Osteoblast (primary cell): ENCODE results near the gene IGF1R. TPM values are rescaled to one million over a fixed set of nuclear protein-coding genes. Genes with fewer than 3 reads are reported as not detected.

ENCODE experiments used
- DNase-seq: peaks from one replicate; pipeline ENCODE4 v3.0.0; 2011; ENCODE audit warnings: low spot score, mixed read lengths; ENCODE audit not compliant: insufficient read length; ENCODE audit errors: missing footprints
- H2AFZ ChIP-seq: 2 replicates; pipeline ENCODE4 v1.6.0; 2011; ENCODE audit warnings: mild to moderate bottlenecking, low read length
- H3K27ac ChIP-seq: 2 replicates; pipeline ENCODE4 v1.5.1; 2011; ENCODE audit warnings: mild to moderate bottlenecking, low read depth, low read length, moderate library complexity
- H3K27me3 ChIP-seq: 2 replicates; pipeline ENCODE4 v1.6.0; 2012; ENCODE audit warnings: mild to moderate bottlenecking, control low read depth, inconsistent platforms, low read length, moderate library complexity; ENCODE audit not compliant: insufficient read depth
- H3K36me3 ChIP-seq: 2 replicates; pipeline ENCODE4 v1.5.1; 2011; ENCODE audit warnings: mild to moderate bottlenecking, low read length, control low read depth, moderate library complexity; ENCODE audit not compliant: insufficient read depth
- H3K4me1 ChIP-seq: 2 replicates; pipeline ENCODE4 v1.5.1; 2011; ENCODE audit warnings: mild to moderate bottlenecking, low read length, control low read depth, moderate library complexity; ENCODE audit not compliant: insufficient read depth
- H3K4me2 ChIP-seq: 2 replicates; pipeline ENCODE4 v1.6.0; 2011; ENCODE audit warnings: mild to moderate bottlenecking, low read length; ENCODE audit not compliant: insufficient read depth
- H3K4me3 ChIP-seq: fragments of 200-600 bp; sonication (generic); 3 replicates; pipeline ENCODE4 v1.5.1; 2012; ENCODE audit warnings: mild to moderate bottlenecking, low read length, inconsistent platforms; ENCODE audit not compliant: insufficient read depth
- H3K79me2 ChIP-seq: 2 replicates; pipeline ENCODE4 v1.6.0; 2012; ENCODE audit warnings: mild to moderate bottlenecking, low read length, control low read depth, inconsistent platforms; ENCODE audit not compliant: insufficient read depth
- H3K9me3 ChIP-seq: 2 replicates; pipeline ENCODE4 v1.5.1; 2011; ENCODE audit warnings: low read depth, low read length, control low read depth
- H4K20me1 ChIP-seq: 2 replicates; pipeline ENCODE4 v1.6.0; 2012; ENCODE audit warnings: mild to moderate bottlenecking, low read length, control low read depth; ENCODE audit not compliant: insufficient read depth
- total RNA-seq: library from RNA; depleted of rRNA; stranded (reverse); fragments of >200 nt; gene quantifications from 2 replicates; pipeline ENCODE4 v1.2.3, GENCODE V29; 2012
- TF ChIP-seq, protein P1 (sequence below): IDR thresholded peaks from 2 replicates; pipeline ENCODE4 v1.5.1; 2011; ENCODE audit warnings: mild to moderate bottlenecking, low read depth, low read length, moderate library complexity; ENCODE audit errors: extremely low read depth

IGF1R gene
- total RNA-seq, 1 donor: 18.8 TPM

DNA sequence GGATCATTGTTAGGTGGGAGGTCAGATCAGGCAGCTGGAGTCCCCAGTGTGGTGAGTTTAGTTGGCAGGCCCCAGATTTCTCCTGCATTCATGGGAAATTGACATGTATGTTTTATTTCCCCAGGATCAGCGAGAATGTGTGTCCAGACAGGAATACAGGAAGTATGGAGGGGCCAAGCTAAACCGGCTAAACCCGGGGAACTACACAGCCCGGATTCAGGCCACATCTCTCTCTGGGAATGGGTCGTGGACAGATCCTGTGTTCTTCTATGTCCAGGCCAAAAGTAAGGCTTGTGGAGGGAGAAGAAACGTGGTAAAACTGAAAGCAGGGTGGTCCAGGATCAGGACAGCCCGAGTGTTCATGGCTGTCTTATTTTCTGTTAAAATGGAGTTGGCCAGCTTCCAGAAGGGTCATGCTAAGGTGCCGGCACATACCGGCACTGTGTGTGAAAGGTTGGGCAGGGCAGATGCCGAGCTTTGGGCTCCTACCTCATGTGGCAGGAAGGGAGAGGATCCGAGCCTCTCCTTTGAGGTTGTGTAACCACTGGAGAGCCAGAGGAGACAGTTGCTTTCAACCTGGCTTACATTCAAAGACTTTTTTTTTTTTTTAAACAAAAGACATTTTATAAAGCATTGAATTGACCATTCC is 276.2 kb downstream of the IGF1R start:
- TF ChIP-seq, protein P1, sequence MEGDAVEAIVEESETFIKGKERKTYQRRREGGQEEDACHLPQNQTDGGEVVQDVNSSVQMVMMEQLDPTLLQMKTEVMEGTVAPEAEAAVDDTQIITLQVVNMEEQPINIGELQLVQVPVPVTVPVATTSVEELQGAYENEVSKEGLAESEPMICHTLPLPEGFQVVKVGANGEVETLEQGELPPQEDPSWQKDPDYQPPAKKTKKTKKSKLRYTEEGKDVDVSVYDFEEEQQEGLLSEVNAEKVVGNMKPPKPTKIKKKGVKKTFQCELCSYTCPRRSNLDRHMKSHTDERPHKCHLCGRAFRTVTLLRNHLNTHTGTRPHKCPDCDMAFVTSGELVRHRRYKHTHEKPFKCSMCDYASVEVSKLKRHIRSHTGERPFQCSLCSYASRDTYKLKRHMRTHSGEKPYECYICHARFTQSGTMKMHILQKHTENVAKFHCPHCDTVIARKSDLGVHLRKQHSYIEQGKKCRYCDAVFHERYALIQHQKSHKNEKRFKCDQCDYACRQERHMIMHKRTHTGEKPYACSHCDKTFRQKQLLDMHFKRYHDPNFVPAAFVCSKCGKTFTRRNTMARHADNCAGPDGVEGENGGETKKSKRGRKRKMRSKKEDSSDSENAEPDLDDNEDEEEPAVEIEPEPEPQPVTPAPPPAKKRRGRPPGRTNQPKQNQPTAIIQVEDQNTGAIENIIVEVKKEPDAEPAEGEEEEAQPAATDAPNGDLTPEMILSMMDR: no peak

DNA sequence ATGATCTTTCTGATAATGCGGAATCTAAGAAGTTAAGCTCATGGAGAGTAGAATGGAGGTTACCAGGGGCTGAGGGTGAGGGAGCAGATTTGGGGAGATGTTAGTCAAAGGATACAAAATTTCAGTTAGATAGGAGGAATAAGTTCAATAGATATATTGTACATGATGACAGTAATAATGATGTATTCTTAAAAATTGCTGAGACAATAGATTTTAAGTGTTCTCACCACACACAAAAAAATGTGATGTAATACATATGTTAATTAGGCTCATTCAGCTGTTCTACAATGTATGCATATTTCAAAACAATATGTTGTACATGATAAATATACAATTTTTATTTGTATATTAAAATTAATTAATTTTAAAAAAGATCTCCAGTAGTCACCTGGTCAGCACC is 277.9 kb downstream of the IGF1R start:
- H4K20me1 ChIP-seq: no peaks in the 10 kb centered on the region
- TF ChIP-seq, protein P1: no peak
- H3K4me2 ChIP-seq: no peak overlapping the region
- peaks cover 47% of the 10 kb centered on the region for H3K36me3 ChIP-seq
- H3K27ac ChIP-seq: no peak overlapping the region
- no peak for DNase-seq
- H2AFZ ChIP-seq: no peak overlapping the region
- H3K4me1 ChIP-seq: no peaks in the 10 kb centered on the region
- no peaks in the 10 kb centered on the region for H3K9me3 ChIP-seq
- H3K27me3 ChIP-seq: no peaks in the 10 kb centered on the region
- no peak overlapping the region for H3K4me3 ChIP-seq
- no peaks in the 10 kb centered on the region for H3K79me2 ChIP-seq

More for the DNA sequence above, 276.2 kb downstream of the IGF1R start:
- H3K36me3 ChIP-seq: peaks cover 38% of the 10 kb centered on the region
- no peaks in the 10 kb centered on the region for H3K27me3 ChIP-seq
- no peaks in the 10 kb centered on the region for H3K9me3 ChIP-seq
- no peaks in the 10 kb centered on the region for H3K79me2 ChIP-seq
- no peak overlapping the region for H3K27ac ChIP-seq
- no peak overlapping the region for H3K4me3 ChIP-seq
- no peak overlapping the region for H3K4me2 ChIP-seq
- H2AFZ ChIP-seq: no peak overlapping the region
- DNase-seq: no peak
- no peaks in the 10 kb centered on the region for H3K4me1 ChIP-seq
- no peaks in the 10 kb centered on the region for H4K20me1 ChIP-seq

DNA sequence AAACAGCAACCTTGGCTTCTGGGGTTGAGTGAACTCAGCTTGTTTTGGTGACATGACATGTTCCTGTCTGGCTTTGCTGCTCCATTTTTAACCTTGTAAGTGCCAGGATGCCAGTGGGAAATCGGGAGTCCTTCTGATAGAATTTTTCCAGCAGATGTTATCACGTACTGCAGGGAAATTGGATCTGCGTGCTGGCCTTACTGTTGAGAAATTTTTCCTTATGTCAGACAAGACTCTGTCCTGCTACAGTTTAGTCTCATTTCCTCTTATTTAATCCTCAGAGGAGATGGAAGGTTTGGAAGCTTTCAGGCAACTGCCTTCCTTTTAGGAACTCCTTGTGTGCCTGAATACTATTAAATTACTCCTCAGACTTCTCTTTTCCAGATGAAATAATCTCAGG is 278.7 kb downstream of the IGF1R start:
- H3K27ac ChIP-seq: no peak overlapping the region

DNA sequence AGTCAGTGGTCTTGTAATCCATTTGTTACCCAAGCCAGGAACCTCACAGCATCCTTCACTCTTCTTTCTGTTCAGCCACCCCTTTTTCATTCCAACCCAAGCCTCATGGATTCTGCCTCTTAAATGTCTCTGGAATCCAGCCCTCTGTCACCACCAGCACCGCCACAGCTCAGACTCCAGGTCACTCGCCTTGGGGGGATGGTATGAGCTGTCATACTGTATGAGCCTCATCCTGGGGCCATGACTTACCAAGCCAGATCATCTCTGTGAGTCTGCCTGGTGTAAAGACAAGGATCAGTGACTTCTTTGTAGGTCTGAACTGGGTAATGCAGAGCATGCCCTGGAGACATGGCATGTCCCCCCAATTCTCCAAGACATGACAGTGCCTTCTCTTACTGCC is 279.7 kb downstream of the IGF1R start:
- no peaks in the 10 kb centered on the region for H3K4me1 ChIP-seq
- H3K27me3 ChIP-seq: no peaks in the 10 kb centered on the region
- no peak overlapping the region for H3K27ac ChIP-seq
- H2AFZ ChIP-seq: no peak overlapping the region
- no peaks in the 10 kb centered on the region for H3K9me3 ChIP-seq
- no peak for DNase-seq
- H3K79me2 ChIP-seq: no peaks in the 10 kb centered on the region
- H3K4me2 ChIP-seq: no peak overlapping the region
- H3K4me3 ChIP-seq: no peak overlapping the region
- no peaks in the 10 kb centered on the region for H4K20me1 ChIP-seq
- TF ChIP-seq, protein P1: no peak
- peaks cover 45% of the 10 kb centered on the region for H3K36me3 ChIP-seq

More for the DNA sequence above, 278.7 kb downstream of the IGF1R start:
- H3K4me2 ChIP-seq: no peak overlapping the region
- TF ChIP-seq, protein P1: no peak
- DNase-seq: no peak
- peaks cover 50% of the 10 kb centered on the region for H3K36me3 ChIP-seq
- H2AFZ ChIP-seq: no peak overlapping the region
- no peaks in the 10 kb centered on the region for H3K27me3 ChIP-seq
- H3K9me3 ChIP-seq: no peaks in the 10 kb centered on the region
- H4K20me1 ChIP-seq: no peaks in the 10 kb centered on the region
- H3K4me1 ChIP-seq: no peaks in the 10 kb centered on the region
- H3K79me2 ChIP-seq: no peaks in the 10 kb centered on the region
- no peak overlapping the region for H3K4me3 ChIP-seq
